Colon (tissue), 2 donors: Measurements from ENCODE around the gene GGTLC1.

ENCODE experiments used
- FAIRE-seq: peaks from 2 replicates; lab custom pipeline; 2012; peaks lifted over from hg19 to GRCh38; lab: Jason Lieb, UNC
- donor health status: control.
- donor health status: control.

Gene GGTLC1

GRCh38 chr20:23963941-23964340 lies 24.6 kb downstream of the GGTLC1 start:
- FAIRE-seq, result no peak

GRCh38 chr20:23962272-23962671 lies 26.3 kb downstream of the GGTLC1 start:
- no peak for FAIRE-seq

- no peak for FAIRE-seq
These were observed 29.5 kb downstream of the GGTLC1 start for GRCh38 chr20:23959054-23959453.

GRCh38 chr20:23955896-23956295 lies 32.7 kb downstream of the GGTLC1 start:
- FAIRE-seq, result no peak

GRCh38 chr20:23954008-23954745 lies 34.4 kb downstream of the GGTLC1 start:
- FAIRE-seq, result no peak

- FAIRE-seq, result no peak
These were observed 42.4 kb downstream of the GGTLC1 start for GRCh38 chr20:23946206-23946605.

GRCh38 chr20:23943304-23943703 lies 45.3 kb downstream of the GGTLC1 start:
- no peak for FAIRE-seq

- FAIRE-seq, result no peak
These were observed 48.9 kb downstream of the GGTLC1 start for GRCh38 chr20:23939641-23940040.

GRCh38 chr20:23939063-23939462 lies 49.5 kb downstream of the GGTLC1 start:
- FAIRE-seq, result no peak

- no peak for FAIRE-seq
These were observed 50.5 kb downstream of the GGTLC1 start for GRCh38 chr20:23938118-23938438.

GRCh38 chr20:23937303-23938117 lies 51.1 kb downstream of the GGTLC1 start:
- no peak for FAIRE-seq
